ENCODE measurements around the gene AEBP2. TPM values are rescaled to one million over a fixed set of nuclear protein-coding genes. Genes with fewer than 3 reads are reported as not detected.
"Not testable (repeated sequence)": the region's sequence is repeated elsewhere in the genome, so short reads cannot be mapped to it uniquely, and the experiment has no call there.

Gene AEBP2
- total and polyA plus RNA-seq, 2 experiments from 2014 or later: 10.4 to 16.6 TPM

- Histone ChIP-seq H3F3A (ENCODE audit: insufficient read depth) (peaks cover 20% of the 10 kb centered on the region), H3K4me3 (no peak overlapping the region), H3K36me3 (ENCODE audit: low read depth) (no peaks in the 10 kb centered on the region), H3K4me2 (ENCODE audit: unreplicated experiment) (no peak overlapping the region), H3K79me2 (ENCODE audit: insufficient read depth) (no peaks in the 10 kb centered on the region), H3K9me3 (ENCODE audit: low read depth) (no peaks in the 10 kb centered on the region), H3K4me1 (ENCODE audit: insufficient read depth) (peaks cover 16% of the 10 kb centered on the region), H2AFZ (no peak overlapping the region), H3K9me2 (ENCODE audit: insufficient read depth) (no peaks in the 10 kb centered on the region), H3K27ac (no peak overlapping the region), H3K27me3 (replicated peaks; ENCODE audit: insufficient read depth) (no peaks in the 10 kb centered on the region), H3K9ac (no peak overlapping the region), H4K20me1 (ENCODE audit: insufficient read depth) (no peaks in the 10 kb centered on the region)
- TF ChIP-seq EZH2phosphoT487 (IDR thresholded peaks at IDR 0.05; ENCODE audit: insufficient read depth, low read depth) (no peak), EZH2 (IDR thresholded peaks at IDR 0.05; ENCODE audit: insufficient read depth, poor library complexity, severe bottlenecking) (no peak)
- 69 to 73% methylated on average over 5 of the region's 5 CpGs for WGBS, 2 experiments (ENCODE audit: low coverage in 1 of 2, low lambda C conversion rate in 2 of 2, missing lambda C conversion rate in 2 of 2)
- DNase-seq: peak; percentile 13
- in situ Hi-C loops (cut with MboI): no loop called here
Measured at GRCh38 chr12:19428246-19428645, 11.0 kb upstream of the AEBP2 start.

GRCh38 chr12:19429491-19429890 is 9.8 kb upstream of the AEBP2 start:
- H3K4me3 ChIP-seq; H3K27ac ChIP-seq; H3K36me3 ChIP-seq (ENCODE audit: low read depth); H2AFZ ChIP-seq; H3K9ac ChIP-seq; DNase-seq; H3K79me2 ChIP-seq (ENCODE audit: insufficient read depth); in situ Hi-C loops (cut with MboI); H3K9me2 ChIP-seq (ENCODE audit: insufficient read depth); H3K9me3 ChIP-seq (ENCODE audit: low read depth); H3K4me2 ChIP-seq (ENCODE audit: unreplicated experiment); H3K27me3 ChIP-seq (replicated peaks; ENCODE audit: insufficient read depth); H4K20me1 ChIP-seq (ENCODE audit: insufficient read depth): not testable (repeated sequence)
- H3K4me1 ChIP-seq (ENCODE audit: insufficient read depth): peaks cover 16% of the 10 kb centered on the region
- H3F3A ChIP-seq (ENCODE audit: insufficient read depth): peaks cover 20% of the 10 kb centered on the region
- WGBS, 2 experiments (ENCODE audit: low coverage in 1 of 2, low lambda C conversion rate in 2 of 2, missing lambda C conversion rate in 2 of 2): 76 to 86% methylated on average over 1 to 2 of the region's 2 CpGs

- peak overlapping the region; percentile 77 for H3K9ac ChIP-seq
- H3K36me3 ChIP-seq (ENCODE audit: low read depth): no peaks in the 10 kb centered on the region
- peaks cover 20% of the 10 kb centered on the region for H3F3A ChIP-seq (ENCODE audit: insufficient read depth)
- in situ Hi-C loops (cut with MboI): no loop called here
- H3K4me2 ChIP-seq (ENCODE audit: unreplicated experiment): no peak overlapping the region
- no peaks in the 10 kb centered on the region for H3K9me2 ChIP-seq (ENCODE audit: insufficient read depth)
- H3K27ac ChIP-seq: peak overlapping the region; percentile 98
- H3K4me3 ChIP-seq: no peak overlapping the region
- H3K27me3 ChIP-seq (replicated peaks; ENCODE audit: insufficient read depth): no peaks in the 10 kb centered on the region
- no peaks in the 10 kb centered on the region for H3K9me3 ChIP-seq (ENCODE audit: low read depth)
- no peaks in the 10 kb centered on the region for H3K79me2 ChIP-seq (ENCODE audit: insufficient read depth)
- peak; percentile 36 for DNase-seq
- no peaks in the 10 kb centered on the region for H4K20me1 ChIP-seq (ENCODE audit: insufficient read depth)
- no peak for TF ChIP-seq EZH2phosphoT487 (IDR thresholded peaks at IDR 0.05; ENCODE audit: insufficient read depth, low read depth)
- TF ChIP-seq EZH2 (IDR thresholded peaks at IDR 0.05; ENCODE audit: insufficient read depth, poor library complexity, severe bottlenecking): no peak
- H2AFZ ChIP-seq: peak overlapping the region; percentile 83
- H3K4me1 ChIP-seq (ENCODE audit: insufficient read depth): peaks cover 16% of the 10 kb centered on the region
Measured at GRCh38 chr12:19430988-19431387, 8.3 kb upstream of the AEBP2 start.

- Histone ChIP-seq H3K36me3 (ENCODE audit: low read depth) (no peaks in the 10 kb centered on the region), H3K9me3 (ENCODE audit: low read depth) (no peaks in the 10 kb centered on the region), H4K20me1 (ENCODE audit: insufficient read depth) (no peaks in the 10 kb centered on the region), H3F3A (ENCODE audit: insufficient read depth) (peaks cover 20% of the 10 kb centered on the region), H3K9ac (peak overlapping the region; percentile 77), H3K4me2 (ENCODE audit: unreplicated experiment) (peak overlapping the region; percentile 43), H3K4me3 (no peak overlapping the region), H3K27ac (peak overlapping the region; percentile 98), H3K9me2 (ENCODE audit: insufficient read depth) (no peaks in the 10 kb centered on the region), H2AFZ (peak overlapping the region; percentile 83), H3K4me1 (ENCODE audit: insufficient read depth) (peaks cover 16% of the 10 kb centered on the region), H3K79me2 (ENCODE audit: insufficient read depth) (no peaks in the 10 kb centered on the region), H3K27me3 (replicated peaks; ENCODE audit: insufficient read depth) (no peaks in the 10 kb centered on the region)
- in situ Hi-C loops (cut with MboI): no loop called here
- TF ChIP-seq EZH2 (IDR thresholded peaks at IDR 0.05; ENCODE audit: insufficient read depth, poor library complexity, severe bottlenecking): no peak
- TF ChIP-seq EZH2phosphoT487 (IDR thresholded peaks at IDR 0.05; ENCODE audit: insufficient read depth, low read depth): no peak
- WGBS, 2 experiments (ENCODE audit: low coverage in 1 of 2, low lambda C conversion rate in 2 of 2, missing lambda C conversion rate in 2 of 2): 39 to 40% methylated on average over 5 of the region's 5 CpGs
- DNase-seq: peak; percentile 85
Measured at GRCh38 chr12:19431407-19432308, 7.6 kb upstream of the AEBP2 start.
